Lung microvascular endothelial cell (primary cell): ENCODE data around the gene PLSCR5. TPM values are rescaled to one million over a fixed set of nuclear protein-coding genes. Genes with fewer than 3 reads are reported as not detected.
A peak's percentile ranks its signal among the peaks of the same experiment; 100 is the strongest.

Source experiments
- DNase-seq, 2 donors: peaks; one replicate each; pipeline versions ENCODE4 v3.0.0 to v3.0.0-alpha.2; 2010; ENCODE audit warnings: low read depth in 2 of 2
- total RNA-seq: library from RNA; depleted of rRNA; stranded (reverse); fragments of >200 nt; gene quantifications from 2 replicates; pipeline ENCODE4 v1.2.1, GENCODE V29; 2014

Gene PLSCR5
- total RNA-seq, 1 donor from 2014 or later: not detected

DNA sequence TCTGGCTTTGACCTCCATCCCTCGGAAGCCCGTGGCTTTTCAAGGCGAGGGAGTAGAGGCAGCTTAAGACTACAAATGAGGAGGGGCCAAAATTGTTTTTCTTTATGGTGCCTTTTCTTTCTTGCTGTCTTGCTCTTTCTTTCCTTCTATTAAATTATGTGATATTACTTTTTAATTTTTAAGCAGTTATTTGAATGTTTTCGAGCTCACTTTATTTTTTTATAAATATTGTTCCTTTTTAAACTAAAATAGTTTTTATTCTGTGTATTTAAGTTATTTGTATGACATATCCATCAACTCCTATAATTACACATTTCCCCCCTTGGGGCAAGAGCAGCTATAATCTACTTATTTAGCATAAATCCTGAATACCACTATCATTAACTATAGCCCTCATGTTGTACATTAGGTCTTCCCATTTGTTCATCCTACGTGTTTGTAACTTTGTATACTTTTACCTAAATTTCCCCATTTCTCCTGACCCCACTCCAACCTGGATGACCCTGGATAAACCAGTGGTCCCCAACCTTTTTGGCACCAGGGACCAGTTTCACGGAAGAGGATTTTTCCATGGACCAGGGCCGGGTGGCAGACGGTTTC lies 60.1 kb downstream of the PLSCR5 start:
- DNase-seq: no peak

- DNase-seq: peak; percentile 68 to 99
These were observed 60.9 kb downstream of the PLSCR5 start, which contains the start of gene PLSCR1 for GRCh38 chr3:146544002-146544928. Gene PLSCR1 (minus strand): TSS chr3:146544607. CDS start chr3:146536552, 8,055 bp downstream.

DNA sequence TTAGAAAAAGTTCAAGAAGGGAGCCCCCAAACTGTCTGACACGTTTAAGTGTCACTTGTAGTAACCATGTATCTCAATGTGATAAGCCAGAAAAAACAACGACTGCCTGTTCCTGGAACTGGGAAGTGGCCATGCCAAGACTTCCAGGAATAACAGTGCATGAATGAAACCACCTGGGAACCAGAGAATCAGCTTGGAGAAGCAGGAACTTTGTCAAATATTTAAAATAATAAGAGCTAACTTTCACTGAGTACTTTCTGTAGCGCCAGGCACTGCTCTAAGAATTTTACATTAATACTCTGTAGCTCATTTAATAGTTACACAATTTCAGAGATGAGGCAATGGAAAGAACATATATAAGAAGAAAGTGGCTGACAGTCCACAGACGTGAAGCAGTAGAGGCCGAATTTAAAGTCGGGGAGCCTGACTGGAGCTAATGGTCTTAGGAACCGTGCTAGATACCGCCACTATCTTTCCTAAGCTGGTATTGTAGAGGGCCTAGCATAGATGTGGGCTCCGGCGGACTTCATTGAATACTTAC lies 61.6 kb downstream of the PLSCR5 start:
- peak; percentile 27 to 36 for DNase-seq

- no peak for DNase-seq
These were observed 62.2 kb downstream of the PLSCR5 start for GRCh38 chr3:146542978-146543377.

DNA sequence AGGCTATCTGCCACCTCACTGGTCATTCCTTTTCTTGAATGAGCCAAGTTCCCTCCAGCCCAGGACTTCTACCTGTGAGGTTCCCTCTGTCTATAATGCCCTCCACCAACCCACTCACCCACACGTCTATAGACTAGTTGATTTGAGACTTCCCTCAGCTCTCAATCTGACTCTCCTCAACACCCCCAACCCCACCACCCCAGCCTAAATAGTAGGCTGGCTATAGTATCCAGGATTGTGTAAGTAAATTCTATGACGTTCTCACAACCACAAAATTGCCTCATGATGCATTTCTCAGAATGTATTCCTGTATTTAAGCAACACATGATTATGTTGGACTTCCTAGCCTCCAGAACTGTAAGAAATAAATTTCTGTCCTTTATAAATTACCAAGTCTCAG lies 63.0 kb downstream of the PLSCR5 start:
- DNase-seq: peak in 1 of 2 donors; percentile 15

- no peak for DNase-seq
These were observed 64.2 kb downstream of the PLSCR5 start for GRCh38 chr3:146540978-146541377.

- DNase-seq: no peak
These were observed 64.9 kb downstream of the PLSCR5 start for GRCh38 chr3:146540236-146540635.

GRCh38 chr3:146539315-146539714 lies 65.8 kb downstream of the PLSCR5 start:
- DNase-seq: peak in 1 of 2 donors; percentile 29

DNA sequence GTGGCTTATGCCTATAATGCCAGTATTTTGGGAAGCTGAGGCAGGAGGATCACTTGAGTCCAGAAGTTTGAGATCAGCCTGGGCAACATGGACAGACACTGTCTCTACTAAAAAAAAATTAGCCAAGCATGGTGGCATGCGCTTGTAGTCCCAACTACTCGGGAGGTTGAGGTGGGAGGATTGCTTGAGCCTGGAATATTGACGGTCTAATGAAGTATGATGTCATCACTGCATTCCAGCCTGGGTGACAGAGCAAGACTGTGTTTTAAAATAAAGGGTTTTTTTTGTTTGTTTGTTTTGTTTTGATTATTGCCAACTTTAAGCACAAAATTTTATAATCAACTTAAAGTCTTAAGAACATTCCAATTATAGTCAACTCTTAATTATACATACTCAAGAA lies 67.5 kb downstream of the PLSCR5 start:
- DNase-seq: no peak

GRCh38 chr3:146536681-146537080 lies 68.5 kb downstream of the PLSCR5 start:
- peak; percentile 22 to 34 for DNase-seq

Other genes with a start within 250 kb of the PLSCR5 start
- gene PLSCR2, start 135.8 kb downstream of the PLSCR5 start, total RNA-seq: not detected in 2 replicates
- gene PLSCR1, start 60.7 kb downstream of the PLSCR5 start, total RNA-seq: 58.0 and 70.4 TPM in 2 replicates